Activated CD4-positive, CD25-positive, alpha-beta regulatory T cell treated with anti-CD3 and anti-CD28 coated beads, Interleukin-2, amount 50 U/mL, for 16 hours (primary cell): ENCODE results near the gene ELMO2.
"Not testable (repeated sequence)": the region's sequence is repeated elsewhere in the genome, so short reads cannot be mapped to it uniquely, and the experiment has no call there.

Experiments used
- DNase-seq: peaks from one replicate; pipeline ENCODE4 v3.0.0-alpha.2; 2020; ENCODE audit warnings: low read depth, low spot score

Gene ELMO2

GRCh38 chr20:46402331-46402811, 4.0 kb downstream of the ELMO2 start:
- no peak for DNase-seq

DNA sequence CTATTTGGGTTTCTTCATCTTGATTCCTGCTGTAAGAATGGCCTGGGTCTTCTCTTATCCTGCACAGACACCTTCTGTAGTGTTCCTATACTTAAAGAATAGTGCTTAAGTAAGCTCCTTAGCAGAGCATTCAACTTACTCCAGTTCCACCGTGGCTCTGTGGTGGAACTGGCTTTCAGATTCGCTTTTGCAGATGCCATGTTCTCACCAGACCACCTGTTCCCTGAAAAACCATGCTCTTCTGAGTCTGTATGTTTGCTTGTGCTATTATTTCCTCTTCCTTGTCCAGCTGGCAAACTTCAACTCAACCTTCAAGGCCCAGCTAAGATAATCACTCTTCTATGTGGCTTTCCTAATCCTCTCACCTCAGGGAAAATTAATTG, 4.9 kb downstream of the ELMO2 start:
- DNase-seq: no peak

DNA sequence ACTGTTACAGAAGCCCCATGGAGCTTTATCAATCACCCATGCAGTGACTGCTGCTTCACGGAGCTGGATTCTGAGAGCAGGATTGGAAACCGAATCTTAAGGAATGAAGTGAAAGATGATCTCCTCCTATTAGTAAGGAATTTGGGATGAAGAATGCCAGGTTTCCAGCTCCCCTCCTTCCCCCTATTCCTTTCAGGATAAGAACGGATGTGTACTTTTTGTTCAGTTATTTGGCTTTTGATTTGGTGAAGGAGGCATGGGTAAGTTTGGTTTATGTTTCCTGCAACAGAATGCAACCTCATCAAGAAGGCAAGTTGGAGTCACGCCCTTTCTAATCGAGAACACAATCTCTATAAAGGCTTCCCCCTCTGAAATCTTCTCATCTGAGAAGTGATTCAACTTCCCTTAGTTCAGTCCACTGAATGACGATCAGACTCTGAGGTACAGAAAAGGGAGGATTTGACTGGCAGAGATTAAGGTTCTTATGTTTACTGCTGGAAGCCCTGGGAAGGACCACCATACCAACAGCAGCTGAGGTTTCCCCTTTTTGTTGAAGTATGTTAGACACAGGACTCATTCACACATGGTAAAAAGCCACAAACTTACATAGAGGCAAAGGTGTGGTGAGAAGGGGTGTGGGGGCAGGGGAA, 5.5 kb downstream of the ELMO2 start:
- DNase-seq: peak; percentile 12

DNA sequence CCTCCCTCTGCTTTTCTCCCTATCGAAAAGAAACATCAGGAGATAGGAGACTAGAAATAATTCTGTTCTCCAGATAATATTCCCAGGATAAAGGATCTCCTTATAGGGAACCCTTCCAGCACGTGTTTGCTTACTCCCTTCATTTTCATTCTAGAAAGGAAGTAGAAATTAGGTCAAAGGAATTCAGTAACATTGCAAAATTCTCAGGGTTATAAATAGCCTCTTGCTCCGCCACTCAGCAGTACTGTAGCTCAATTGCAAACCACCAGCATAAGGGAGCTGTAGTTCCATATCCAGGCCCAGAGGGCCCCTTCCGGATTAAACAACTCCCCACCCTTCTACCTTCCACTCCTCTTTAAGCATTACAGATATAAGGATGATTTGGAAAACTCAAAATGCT, 6.2 kb downstream of the ELMO2 start:
- DNase-seq: no peak

DNA sequence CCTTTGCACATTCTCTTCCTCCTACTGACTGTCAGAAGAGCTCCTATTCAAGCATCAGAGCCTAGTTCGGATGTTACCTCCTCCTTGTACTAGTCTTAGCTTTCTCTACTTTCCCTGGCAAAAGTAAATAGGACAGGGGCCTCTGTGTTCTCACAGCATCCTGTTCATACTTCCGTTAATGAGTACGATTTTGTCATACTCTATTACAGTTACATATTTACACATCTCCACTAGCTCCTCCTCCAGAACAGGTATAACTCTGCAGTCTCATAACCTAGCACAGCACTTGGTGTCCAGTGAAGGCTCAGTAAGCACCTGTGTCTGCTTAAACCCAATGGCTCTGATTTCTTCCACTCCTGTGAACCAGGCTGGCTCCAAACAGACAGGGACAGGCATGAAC, 7.0 kb downstream of the ELMO2 start:
- DNase-seq: no peak

GRCh38 chr20:46398963-46399362, 7.5 kb downstream of the ELMO2 start:
- DNase-seq: no peak

- DNase-seq: no peak
These were observed 10.2 kb downstream of the ELMO2 start for GRCh38 chr20:46396052-46396740.

- no peak for DNase-seq
These were observed 11.3 kb downstream of the ELMO2 start for GRCh38 chr20:46394872-46395760.

DNA sequence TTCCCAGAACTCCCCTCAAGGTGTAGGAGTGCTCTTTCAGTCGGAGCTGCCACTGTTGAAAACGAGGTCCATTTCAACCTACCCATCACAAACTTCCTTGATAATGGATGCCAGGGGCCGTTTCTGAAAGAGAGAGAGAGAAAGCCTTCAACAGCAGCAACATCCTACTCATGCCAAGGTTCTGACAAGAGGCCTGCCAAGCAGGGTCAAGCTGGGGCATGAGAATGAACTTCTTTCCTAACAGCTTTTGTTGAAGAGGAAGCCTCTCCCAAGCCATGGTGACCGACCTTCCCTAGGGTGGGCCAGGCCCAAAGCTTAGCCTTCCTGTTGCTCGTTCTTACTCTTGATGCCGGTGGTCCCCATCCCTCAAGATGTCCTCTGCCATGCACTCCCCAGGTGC, 12.4 kb downstream of the ELMO2 start:
- no peak for DNase-seq

GRCh38 chr20:46388937-46389336, 17.5 kb downstream of the ELMO2 start:
- DNase-seq: no peak

GRCh38 chr20:46388201-46388836, 18.1 kb downstream of the ELMO2 start:
- no peak for DNase-seq

DNA sequence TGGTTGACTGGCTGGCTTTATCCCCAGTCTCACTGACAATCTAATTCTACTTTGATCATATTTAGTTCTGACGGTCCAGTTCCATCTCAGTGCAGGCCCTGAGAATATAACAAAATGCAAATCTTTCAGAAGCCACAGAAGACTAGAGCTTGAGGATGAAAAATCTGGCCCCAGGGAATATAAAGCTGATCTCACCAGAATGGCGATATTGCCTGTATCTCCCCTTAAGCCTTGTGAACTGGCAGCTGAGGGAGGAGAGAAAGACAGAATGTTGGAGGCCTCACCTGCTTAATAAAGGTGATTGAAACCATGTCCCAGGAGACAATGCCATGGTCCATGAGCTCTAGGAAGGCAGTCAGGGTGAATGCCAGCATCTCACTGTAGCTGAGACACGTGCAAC, 19.4 kb downstream of the ELMO2 start:
- not testable (repeated sequence) for DNase-seq

DNA sequence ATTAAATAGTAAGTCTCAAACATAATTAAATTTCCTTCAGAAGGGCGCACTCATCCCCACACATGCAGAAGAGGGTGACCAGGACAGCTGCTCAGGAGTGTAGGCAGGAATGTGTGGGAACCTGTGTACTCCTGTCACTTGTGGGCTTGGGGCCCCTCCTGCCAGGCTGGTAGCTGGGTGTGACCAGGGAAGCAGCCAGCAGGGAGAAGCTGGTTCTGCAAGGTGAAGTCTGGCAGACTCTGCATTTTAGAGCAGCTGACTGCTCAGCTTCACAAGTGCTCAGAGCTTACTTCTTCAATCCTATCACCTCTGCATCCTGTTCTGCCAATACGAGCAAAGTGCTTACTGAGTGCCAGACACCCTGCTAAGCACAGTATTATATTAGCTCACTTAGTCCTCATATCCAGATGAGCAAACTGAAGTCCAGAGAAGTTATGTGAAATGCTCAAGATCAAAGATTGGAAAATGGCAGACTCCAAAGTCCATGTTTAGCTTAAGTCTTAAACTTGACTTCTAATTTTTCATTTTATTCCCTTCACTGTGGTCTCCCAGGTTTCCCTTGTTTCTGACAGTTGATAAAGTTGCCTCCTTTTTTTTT, 27.9 kb downstream of the ELMO2 start:
- no peak for DNase-seq

- no peak for DNase-seq
These were observed 28.9 kb downstream of the ELMO2 start for GRCh38 chr20:46377518-46377917.

DNA sequence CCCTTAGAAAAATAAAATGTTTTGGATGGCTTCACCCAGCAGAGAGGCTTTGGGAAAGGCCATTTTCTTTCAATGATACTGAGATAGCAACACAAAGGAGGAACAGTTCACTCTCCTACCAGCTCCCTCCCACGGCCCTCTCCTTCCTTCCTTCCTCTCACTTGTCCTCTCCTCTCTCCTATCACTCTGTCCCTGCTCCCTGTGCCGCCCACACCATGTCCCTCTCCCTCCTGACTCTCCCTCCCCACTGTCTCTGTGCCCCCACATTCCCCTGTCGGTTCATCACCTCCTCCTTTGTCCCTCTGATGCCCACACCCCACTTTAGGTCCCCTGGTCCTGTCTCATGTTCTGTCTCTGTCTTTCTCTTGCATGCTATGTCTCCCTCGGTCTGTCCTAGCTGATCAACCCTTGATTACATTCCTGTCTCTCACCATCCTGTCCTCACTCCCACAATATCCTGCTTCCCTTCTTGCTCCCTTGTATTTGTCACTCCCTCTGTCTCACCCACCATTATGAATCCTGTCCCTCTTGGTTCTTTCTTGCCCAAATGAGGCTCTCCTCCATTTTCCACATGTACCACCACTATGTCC, 30.1 kb downstream of the ELMO2 start:
- no peak for DNase-seq

DNA sequence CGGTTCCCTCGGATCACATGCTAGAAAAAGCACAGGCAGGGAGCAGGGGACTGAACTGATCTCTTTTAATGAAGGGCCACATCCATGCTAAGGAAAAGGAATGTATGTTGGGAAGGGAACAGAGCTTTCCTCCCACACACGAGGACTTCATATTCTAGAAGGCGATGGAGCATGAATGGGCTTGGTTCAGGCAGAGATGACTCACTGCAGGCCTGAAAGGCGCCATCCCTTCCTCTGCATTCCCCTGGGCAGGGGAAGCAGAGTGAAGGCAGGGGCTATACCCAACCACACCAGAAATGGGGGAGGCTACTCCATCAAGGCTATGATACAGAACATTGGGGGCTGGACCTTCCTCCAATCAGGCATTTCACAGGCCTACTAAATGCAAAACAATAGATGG, 30.6 kb downstream of the ELMO2 start:
- DNase-seq: no peak

DNA sequence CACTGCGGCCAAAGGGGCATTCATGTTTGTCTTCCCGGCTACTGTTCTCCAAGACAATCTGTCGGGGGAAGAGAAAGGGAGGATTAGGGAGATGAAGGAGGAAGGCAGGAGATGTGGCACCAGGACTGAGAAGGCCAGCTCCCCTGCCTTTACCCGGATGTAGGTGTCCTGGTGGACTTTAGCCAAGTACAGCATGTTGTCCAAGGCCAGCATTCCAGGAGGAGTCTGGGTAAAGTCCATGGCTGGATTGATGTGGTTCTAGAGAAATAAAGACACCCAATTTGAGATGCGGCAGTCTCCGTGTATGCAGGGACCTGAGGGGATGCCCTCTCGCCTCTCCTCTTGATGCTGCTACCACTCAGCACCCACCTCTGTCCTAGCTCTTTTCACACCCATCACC, 32.0 kb downstream of the ELMO2 start:
- no peak for DNase-seq

DNA sequence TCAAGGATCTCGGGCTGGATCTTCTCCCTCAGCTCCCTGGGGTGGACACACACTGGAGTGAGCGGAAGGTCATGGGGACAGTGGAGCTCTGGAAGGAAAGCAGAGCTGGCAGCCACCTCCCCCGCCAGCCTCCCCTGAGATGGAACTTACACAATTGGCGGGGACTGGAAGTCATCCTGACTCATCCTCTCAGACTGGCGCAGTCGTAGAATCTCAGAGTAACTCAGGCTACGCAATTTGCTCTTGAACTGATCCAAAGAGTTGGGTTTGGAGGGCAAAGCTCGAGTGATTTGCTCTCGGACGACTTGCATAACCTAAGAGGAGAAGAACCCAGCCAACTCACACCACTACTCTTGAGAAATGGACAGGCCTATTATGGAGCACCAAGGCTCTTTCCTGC, 34.8 kb downstream of the ELMO2 start:
- no peak for DNase-seq

- DNase-seq: no peak
These were observed 37.5 kb downstream of the ELMO2 start for GRCh38 chr20:46368902-46369268.

GRCh38 chr20:46367967-46368901, 38.2 kb downstream of the ELMO2 start:
- DNase-seq: no peak
